Activated naive CD4-positive, alpha-beta T cell treated with anti-CD3 and anti-CD28 coated beads, Interleukin-2, amount 50 U/mL, for 72 hours (primary cell): ENCODE measurements around the gene SEMA3A. TPM values are rescaled to one million over a fixed set of nuclear protein-coding genes. Genes with fewer than 3 reads are reported as not detected.

Source experiments
- ATAC-seq, 2 donors: fragments of 150-1000 bp; cut with Tn5 transposase; 2 replicates each; pipeline ENCODE4 v1.10.0; 2021; ENCODE audit warnings: mild to moderate bottlenecking in 2 of 2, moderate library complexity in 2 of 2
- DNase-seq, 2 donors: peaks; one replicate each; pipeline ENCODE4 v3.0.0; 2021 to 2022; ENCODE audit warnings: low spot score in 2 of 2
- H3K27ac Mint-ChIP-seq, 2 donors: one replicate each; pipeline ENCODE4 v1.8.0; 2022; ENCODE audit warnings: mild to moderate bottlenecking in 2 of 2, mixed read lengths in 2 of 2
- H3K36me3 Mint-ChIP-seq, 2 donors: one replicate each; pipeline ENCODE4 v1.8.0; 2022; ENCODE audit warnings: mixed read lengths in 2 of 2
- H3K9me3 Mint-ChIP-seq, 2 donors: one replicate each; pipeline ENCODE4 v1.8.0; 2022; ENCODE audit warnings: mixed read lengths in 2 of 2
- total RNA-seq, 2 donors: library from RNA; stranded (reverse); gene quantifications; one replicate each; pipeline ENCODE4 v1.2.3, GENCODE V29; 2022

SEMA3A gene
- total RNA-seq, 2 donors from 2014 or later: 1.7 to 2.3 TPM

DNA sequence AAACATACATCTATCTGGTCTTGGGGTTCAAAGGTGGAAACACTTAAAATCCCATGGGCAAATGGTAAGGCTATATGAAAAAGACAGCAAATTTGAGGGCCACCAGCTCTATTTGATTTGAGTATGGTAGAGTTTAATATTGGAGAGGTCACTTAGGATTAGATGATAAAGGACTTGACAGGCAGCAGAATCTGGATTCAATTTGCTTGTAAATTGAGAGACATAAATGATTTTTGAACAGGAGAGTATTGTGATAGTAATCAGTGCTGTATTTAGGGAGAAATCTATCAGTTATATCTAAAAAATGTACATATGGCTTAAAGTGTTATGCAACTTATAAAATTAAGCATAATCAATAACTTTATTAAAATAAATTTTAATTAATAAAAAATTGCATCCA, 155.2 kb downstream of the SEMA3A start:
- Mint-ChIP-seq H3K9me3 (no peaks in the 10 kb centered on the region), H3K27ac (no peak overlapping the region), H3K36me3 (no peaks in the 10 kb centered on the region)
- ATAC-seq (no peak), DNase-seq (no peak)

DNA sequence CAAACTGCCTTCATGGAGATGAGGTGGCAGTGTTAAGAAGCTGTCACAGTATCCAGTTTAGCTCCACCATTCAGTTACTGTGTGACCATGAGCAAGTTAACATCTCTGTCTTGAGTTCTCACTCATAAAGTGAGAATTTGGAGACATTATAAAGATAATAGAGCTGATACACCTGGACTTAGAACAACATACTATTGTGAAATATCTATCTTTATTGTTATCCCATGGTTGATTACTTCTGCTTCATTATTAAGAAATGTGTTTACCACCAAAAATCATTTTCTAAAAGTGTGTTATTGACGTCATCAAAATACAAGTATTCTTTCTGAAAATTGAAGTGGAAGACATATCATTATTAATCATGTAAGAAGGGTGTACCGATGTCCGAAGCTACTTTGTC, 166.9 kb downstream of the SEMA3A start:
- DNase-seq (no peak), ATAC-seq (no peak)
- H3K9me3 Mint-ChIP-seq: no peaks in the 10 kb centered on the region
- no peaks in the 10 kb centered on the region for H3K36me3 Mint-ChIP-seq
- H3K27ac Mint-ChIP-seq: no peak overlapping the region

DNA sequence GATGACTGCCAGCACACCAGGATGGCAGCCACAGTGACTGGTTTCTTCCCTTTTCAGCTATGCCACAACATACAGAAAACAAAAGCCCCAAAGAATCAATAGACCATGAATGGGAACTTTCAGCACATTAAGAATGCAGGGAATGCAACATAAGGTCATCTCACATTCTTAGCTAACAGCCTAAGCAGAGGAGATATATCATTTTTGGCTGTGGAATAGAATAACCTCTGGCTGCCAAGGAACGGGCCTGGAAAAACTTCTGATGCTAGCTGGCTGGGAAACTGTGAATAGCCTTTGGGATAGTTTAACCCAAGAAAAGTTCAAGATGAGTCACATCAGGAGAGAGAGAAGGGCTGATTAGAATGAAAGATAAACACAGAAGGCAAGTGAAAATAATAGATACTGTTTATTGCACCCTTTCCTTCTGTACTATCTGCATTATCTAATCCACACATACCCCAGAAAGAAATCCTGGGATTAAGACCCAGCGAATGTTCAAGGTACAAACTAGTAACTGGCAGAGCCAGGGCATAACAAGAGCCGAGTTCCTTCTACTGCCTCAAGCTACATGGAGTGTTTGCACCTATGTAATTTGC, 169.2 kb downstream of the SEMA3A start:
- no peaks in the 10 kb centered on the region for H3K9me3 Mint-ChIP-seq
- DNase-seq (no peak), ATAC-seq (no peak)
- H3K27ac Mint-ChIP-seq: no peak overlapping the region
- H3K36me3 Mint-ChIP-seq: no peaks in the 10 kb centered on the region

DNA sequence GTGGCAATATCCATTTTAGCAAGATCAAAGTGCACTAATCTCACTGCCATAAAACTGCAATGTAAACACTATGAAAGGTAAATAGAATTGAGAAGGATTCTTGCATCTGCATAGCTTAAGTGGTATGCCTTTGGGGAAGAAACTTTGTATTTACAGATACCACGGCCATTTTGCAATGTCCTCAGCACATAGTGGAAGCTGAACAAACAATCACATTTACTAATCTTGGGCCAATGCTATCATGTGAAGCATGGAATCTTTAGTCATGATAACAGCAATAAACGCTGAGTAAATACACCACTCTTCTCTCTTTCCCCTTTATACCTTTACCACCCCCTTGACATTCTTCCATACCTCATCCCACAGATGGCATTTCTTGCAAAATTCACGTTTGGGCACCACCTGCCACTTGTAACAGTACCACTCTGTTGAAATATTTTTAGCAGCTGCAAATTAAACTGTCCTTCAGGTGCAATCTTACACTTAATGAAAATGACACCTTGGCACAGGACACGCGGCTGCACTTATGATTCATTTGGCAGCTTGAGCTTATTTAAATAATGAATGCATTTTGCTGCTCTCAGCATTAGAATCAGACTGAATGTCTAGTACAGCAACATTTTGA, 171.8 kb downstream of the SEMA3A start:
- DNase-seq: no peak
- Mint-ChIP-seq H3K36me3 (no peaks in the 10 kb centered on the region), H3K9me3 (no peaks in the 10 kb centered on the region), H3K27ac (no peak overlapping the region)
- ATAC-seq: no peak

DNA sequence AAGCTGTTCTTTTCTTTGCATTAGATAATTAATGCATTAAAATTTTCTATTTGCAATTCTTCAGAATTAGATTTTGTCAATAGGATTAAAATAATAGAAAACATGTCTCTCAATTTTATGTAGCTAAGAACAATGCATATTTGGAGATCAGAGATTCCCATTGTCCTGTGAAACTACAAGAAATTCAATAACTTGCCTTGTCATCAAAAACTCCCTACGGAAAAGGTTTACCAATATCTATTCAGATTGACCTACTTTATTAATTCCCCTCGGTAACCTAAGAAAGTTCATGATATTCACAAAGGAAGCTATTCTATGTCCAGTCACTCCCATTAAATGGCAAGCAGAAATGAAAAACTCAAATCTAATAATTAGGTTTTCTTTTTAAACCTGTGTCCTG, 172.6 kb downstream of the SEMA3A start:
- DNase-seq: no peak
- no peak for ATAC-seq
- Mint-ChIP-seq H3K36me3 (no peaks in the 10 kb centered on the region), H3K9me3 (no peaks in the 10 kb centered on the region), H3K27ac (no peak overlapping the region)

DNA sequence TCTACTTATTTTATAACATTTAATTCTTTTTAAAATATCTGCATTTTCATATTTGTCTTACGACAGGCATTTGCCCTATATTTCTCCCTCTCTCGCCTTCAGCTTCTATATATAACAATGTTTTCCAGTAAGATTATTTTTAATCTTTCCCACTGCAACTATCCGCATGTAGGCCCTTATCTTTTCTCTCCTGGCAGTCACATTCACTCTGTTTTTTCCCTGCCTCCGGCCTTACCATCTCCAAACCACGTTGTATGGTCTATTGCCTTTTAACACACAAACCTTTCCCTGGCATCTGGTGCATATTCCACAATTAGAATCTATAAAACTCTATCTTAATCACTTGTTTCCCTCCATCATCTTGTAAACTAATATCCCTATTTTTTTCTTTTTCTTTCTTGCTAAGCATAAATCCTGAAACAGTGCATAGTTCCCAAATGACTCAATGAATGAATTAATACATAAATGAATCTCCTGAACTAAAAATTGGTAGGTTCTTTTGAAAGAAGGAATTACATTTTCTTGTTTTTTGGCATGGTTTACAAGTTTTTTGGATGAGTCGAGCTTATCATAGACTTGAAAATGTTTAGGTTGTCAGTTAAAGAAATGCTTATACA, 173.2 kb downstream of the SEMA3A start:
- no peaks in the 10 kb centered on the region for H3K36me3 Mint-ChIP-seq
- H3K27ac Mint-ChIP-seq: no peak overlapping the region
- DNase-seq: no peak
- no peak for ATAC-seq
- H3K9me3 Mint-ChIP-seq: no peaks in the 10 kb centered on the region

DNA sequence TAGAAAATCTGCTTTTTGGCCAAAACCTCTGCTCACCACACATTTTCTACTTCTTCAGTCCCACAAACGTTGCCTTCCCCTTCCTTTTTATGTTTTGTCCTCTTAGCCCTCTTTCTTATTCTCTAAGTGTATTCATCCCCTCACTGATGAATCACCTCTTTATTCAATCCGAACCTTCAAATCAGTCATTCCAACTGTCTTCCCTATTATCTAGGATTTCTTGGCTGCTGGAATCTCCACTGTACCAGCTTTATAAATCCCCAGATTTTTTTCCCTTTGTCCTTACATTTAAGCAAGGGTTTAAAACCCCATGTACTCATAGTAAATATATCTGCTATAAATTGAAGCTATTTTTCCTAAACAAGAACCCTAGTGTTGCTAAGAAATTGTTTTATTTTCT, 176.9 kb downstream of the SEMA3A start:
- ATAC-seq: no peak
- H3K27ac Mint-ChIP-seq: no peak overlapping the region

DNA sequence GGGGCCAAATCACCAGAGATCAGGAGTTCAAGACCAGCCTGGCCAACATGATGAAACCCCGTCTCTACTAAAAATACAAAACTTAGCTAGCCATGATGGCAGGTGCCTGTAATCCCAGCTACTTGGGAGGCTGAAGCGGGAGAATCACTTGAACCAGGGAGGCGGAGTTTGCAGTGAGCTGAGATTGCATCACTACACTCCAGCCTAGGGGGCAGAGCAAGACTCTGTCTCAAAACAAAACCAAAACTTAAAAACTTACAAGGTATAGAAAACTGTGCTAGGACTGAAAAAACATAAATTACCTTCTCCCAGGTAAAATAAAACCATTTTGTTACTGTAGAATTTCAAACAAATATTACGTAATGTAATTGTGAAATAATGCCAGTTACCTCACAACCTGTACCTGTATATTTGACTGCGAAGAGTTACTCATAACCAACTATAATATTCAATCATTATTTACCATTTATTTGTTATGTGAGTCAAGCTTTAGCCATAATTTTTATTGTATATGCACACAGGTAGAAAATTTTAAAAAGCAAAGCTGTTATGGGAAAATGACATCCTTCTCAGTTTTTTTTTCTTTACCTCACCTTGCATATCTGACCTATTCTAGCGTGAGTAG, 180.9 kb downstream of the SEMA3A start:
- no peaks in the 10 kb centered on the region for H3K36me3 Mint-ChIP-seq
- ATAC-seq (no peak), DNase-seq (no peak)
- H3K9me3 Mint-ChIP-seq: no peaks in the 10 kb centered on the region
- no peak overlapping the region for H3K27ac Mint-ChIP-seq

More for the DNA sequence above, 176.9 kb downstream of the SEMA3A start:
- no peak for DNase-seq
- Mint-ChIP-seq H3K36me3 (no peaks in the 10 kb centered on the region), H3K9me3 (no peaks in the 10 kb centered on the region)

DNA sequence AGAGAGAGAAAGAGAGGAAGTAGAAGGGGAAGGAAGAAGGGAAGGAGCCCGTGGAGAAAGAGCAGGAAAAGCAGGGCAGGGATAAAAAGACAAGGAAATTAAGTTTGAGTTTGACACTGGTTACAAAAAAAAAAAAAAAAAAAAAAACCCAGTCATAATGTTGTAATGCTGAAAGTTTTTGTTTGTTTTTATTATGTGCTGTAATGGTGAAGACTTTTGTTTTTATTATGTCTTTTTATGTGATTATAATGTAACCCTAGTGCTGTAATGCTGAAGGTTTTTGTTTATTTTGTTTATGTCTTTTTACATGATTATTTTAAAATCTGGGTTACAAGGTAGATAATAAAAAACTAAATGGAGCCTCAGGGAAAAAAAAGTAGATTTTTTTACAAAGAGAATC, 184.8 kb downstream of the SEMA3A start:
- H3K36me3 Mint-ChIP-seq: no peaks in the 10 kb centered on the region
- H3K9me3 Mint-ChIP-seq: no peaks in the 10 kb centered on the region
- DNase-seq (no peak), ATAC-seq (no peak)
- no peak overlapping the region for H3K27ac Mint-ChIP-seq

DNA sequence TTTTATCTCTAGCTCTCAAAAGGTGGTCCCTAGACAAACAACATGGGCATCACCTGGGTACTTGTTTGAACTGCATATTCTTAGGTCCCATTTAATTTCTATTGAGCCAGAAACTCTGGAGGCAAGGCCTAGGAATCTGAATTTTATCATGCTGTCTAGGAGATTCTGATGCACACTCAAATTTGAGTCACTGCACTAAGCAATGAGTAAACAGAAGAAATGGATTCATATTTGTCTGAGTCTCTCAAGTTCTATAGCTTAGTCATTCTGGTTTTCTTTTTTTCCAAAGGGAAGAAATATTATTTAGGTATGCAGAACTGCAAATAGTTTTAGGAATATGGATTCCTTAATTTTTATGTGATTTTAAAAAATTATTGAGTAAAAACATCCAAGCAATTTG, 185.5 kb downstream of the SEMA3A start:
- no peak for DNase-seq
- no peaks in the 10 kb centered on the region for H3K36me3 Mint-ChIP-seq
- H3K27ac Mint-ChIP-seq: no peak overlapping the region
- no peak for ATAC-seq
- no peaks in the 10 kb centered on the region for H3K9me3 Mint-ChIP-seq

DNA sequence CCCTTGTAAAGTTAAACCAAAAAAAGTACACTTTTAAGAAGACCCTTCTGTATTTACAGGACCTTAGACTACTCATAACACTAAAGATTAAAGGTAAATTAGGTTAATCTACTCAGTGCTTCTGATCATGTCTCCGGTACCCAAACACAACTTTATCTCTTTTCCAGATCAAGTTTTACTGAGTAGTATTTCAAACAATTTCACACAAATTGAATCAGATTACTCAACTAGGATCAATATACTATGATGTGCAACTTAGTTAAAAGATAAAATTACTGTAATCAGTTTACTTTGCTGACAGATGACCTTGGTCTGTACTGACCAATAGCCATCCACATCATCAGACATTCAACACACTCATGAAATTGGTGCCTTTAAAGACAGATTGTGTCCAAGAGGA, 191.4 kb downstream of the SEMA3A start:
- no peak for ATAC-seq
- DNase-seq: no peak
- H3K9me3 Mint-ChIP-seq: no peaks in the 10 kb centered on the region
- no peaks in the 10 kb centered on the region for H3K36me3 Mint-ChIP-seq
- H3K27ac Mint-ChIP-seq: no peak overlapping the region

DNA sequence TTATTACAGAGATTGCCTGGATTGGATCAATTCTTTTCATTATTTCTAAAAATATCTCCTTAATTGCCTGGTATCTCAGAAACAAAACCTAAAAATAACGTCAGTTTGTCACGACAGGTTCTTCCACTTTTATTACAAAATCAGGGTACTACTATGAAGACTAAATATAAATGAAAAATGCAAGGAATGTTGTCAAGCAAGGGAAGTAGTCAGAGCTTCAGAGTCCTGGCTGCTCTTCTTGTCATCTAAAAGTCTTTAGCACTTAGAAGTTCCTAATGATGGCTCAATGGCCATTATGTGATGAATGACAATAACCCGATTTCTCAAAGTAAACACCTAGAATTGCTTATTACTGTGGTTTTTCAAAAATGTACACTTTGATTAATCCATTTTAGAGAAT, 192.2 kb downstream of the SEMA3A start:
- no peaks in the 10 kb centered on the region for H3K36me3 Mint-ChIP-seq
- no peak overlapping the region for H3K27ac Mint-ChIP-seq
- no peak for ATAC-seq
- DNase-seq: no peak
- H3K9me3 Mint-ChIP-seq: no peaks in the 10 kb centered on the region

DNA sequence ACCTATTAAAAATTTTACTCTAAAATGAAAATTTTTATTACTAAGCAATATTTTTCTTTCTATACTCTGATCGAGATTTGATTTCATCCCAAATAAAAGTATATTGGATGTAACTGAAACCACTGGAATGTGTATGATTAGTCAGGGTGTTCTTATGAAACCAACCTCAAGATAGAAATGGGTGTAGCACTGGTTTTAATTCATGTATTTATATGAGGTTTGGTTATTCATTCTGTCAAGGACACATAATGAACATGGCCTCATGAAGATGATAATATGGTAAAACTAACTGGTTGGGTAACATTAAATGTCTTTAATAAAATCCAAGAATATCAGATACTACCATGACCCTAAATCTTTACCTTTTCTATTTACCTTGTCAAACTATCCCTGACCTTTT, 197.7 kb downstream of the SEMA3A start:
- H3K27ac Mint-ChIP-seq: no peak overlapping the region
- no peaks in the 10 kb centered on the region for H3K36me3 Mint-ChIP-seq
- no peaks in the 10 kb centered on the region for H3K9me3 Mint-ChIP-seq
- no peak for ATAC-seq
- no peak for DNase-seq

DNA sequence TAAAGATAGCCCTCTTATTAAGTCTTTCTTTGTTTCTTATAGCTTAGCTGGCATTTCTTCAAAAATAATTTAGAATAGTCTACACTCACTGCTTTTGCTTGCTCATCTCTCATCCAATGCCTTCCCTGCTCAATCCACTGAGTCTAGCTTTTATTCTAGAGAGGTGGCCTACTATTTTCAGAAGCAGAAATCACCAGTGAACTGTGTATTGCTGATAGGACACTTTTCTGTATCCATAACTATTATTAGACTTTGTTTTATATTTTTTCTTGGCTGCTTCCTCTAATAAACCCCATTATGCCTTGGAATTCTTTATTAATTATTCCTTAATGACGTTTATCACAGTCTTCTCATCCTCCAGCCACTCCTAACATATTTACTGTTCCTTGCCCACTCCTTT, 206.8 kb downstream of the SEMA3A start:
- no peak for DNase-seq
- H3K9me3 Mint-ChIP-seq: no peaks in the 10 kb centered on the region
- no peaks in the 10 kb centered on the region for H3K36me3 Mint-ChIP-seq
- H3K27ac Mint-ChIP-seq: no peak overlapping the region
- no peak for ATAC-seq

DNA sequence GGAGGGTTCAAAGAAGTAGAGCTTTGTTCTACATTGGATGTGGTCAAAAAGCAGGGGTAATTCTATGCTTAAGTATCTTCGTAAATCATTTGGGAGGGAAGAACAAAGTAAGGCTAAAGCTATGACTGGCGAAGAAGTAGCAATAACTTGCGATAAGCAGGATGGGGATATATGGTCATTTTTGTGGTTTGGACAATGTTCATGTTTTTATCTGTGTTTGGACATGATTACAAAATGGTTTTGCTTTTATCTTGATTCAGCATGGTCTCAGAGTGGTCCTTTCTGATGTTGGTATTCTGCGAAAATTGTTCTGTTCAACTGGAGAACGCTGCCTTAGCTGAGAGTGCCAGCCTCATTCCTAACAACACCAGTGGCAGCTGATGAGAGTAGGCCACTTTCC, 208.8 kb downstream of the SEMA3A start:
- DNase-seq: no peak
- no peaks in the 10 kb centered on the region for H3K9me3 Mint-ChIP-seq
- ATAC-seq: no peak
- no peaks in the 10 kb centered on the region for H3K36me3 Mint-ChIP-seq
- no peak overlapping the region for H3K27ac Mint-ChIP-seq

DNA sequence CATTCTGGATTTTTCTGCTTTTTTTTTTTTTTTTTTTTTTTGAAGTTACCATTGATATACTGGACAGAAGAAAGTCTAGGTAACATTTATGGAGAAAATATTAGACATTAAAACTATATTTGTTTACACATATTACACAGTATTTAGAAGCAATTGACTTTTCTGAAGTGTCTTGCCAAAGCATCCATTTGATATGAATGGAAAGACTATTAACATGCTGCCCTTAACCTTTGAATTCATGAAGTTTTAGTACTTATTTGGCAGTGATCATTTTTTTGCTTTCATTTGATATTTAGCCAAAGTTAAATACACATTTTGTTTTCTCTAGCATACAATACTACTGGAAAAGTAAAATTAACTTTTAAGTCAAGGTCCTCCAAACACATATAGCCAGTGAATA, 210.0 kb downstream of the SEMA3A start:
- Mint-ChIP-seq H3K36me3 (no peaks in the 10 kb centered on the region), H3K27ac (no peak overlapping the region), H3K9me3 (no peaks in the 10 kb centered on the region)
- DNase-seq: no peak
- no peak for ATAC-seq

DNA sequence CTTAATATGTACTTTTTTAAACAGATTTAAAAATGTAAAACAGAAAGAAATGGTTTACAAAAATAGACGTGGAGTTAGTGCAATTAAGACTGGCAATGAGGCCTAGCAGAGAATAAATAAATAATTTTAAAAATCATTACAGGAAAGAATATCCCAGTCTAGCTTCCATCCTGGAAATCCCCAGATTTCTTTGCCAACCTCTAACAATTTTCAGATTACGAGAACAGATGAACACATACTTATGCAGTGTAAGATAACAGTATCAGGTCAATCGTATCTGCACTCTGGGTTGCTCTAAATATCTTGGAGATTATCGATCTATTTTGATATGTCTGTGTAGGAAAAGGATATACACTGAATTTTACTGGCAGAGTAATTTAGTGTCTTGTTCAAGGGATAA, 210.5 kb downstream of the SEMA3A start:
- Mint-ChIP-seq H3K9me3 (no peaks in the 10 kb centered on the region), H3K27ac (no peak overlapping the region), H3K36me3 (no peaks in the 10 kb centered on the region)
- DNase-seq: no peak
- no peak for ATAC-seq

DNA sequence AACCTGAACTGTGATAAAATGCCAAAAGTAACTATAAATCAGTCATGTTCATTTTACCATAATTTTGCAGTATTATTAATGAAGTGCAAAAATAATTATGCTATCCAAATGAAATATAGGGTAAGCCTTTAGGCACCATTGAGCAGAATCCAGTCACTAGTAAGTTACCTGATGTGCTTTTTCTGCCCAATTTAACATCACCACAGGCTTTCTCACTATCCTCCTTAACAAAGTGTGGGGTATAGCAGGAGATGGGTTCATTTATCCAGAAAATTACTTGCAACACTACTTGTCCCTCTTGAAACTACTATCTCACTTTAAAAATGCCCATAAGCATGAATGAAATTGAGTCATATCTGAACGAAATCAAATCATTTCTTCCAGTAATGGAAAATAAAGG, 211.0 kb downstream of the SEMA3A start:
- H3K27ac Mint-ChIP-seq: no peak overlapping the region
- no peaks in the 10 kb centered on the region for H3K36me3 Mint-ChIP-seq
- no peaks in the 10 kb centered on the region for H3K9me3 Mint-ChIP-seq
- ATAC-seq (no peak), DNase-seq (no peak)
